Glutamatergic neuron (in vitro differentiated cells): ENCODE data around the gene PCDHGB6. TPM values are rescaled to one million over a fixed set of nuclear protein-coding genes. Genes with fewer than 3 reads are reported as not detected.
"Not testable (repeated sequence)": the region's sequence is repeated elsewhere in the genome, so short reads cannot be mapped to it uniquely, and the experiment has no call there.

ENCODE experiments used
- DNase-seq: peaks from one replicate; pipeline ENCODE4 v3.0.0; 2022
- H3K27ac Mint-ChIP-seq: one replicate; pipeline ENCODE4 v1.8.0; 2020; ENCODE audit warnings: mild to moderate bottlenecking, mixed read lengths, inconsistent platforms; ENCODE audit not compliant: unreplicated experiment
- H3K27me3 Mint-ChIP-seq: one replicate; pipeline ENCODE4 v1.8.0; 2020; ENCODE audit warnings: mild to moderate bottlenecking, moderate library complexity, mixed read lengths, inconsistent platforms; ENCODE audit not compliant: unreplicated experiment
- H3K36me3 Mint-ChIP-seq: one replicate; pipeline ENCODE4 v1.8.0; 2020; ENCODE audit warnings: mild to moderate bottlenecking, mixed read lengths, inconsistent platforms; ENCODE audit not compliant: unreplicated experiment
- H3K4me1 Mint-ChIP-seq: one replicate; pipeline ENCODE4 v1.8.0; 2020; ENCODE audit warnings: mild to moderate bottlenecking, low read depth, mixed read lengths, inconsistent platforms; ENCODE audit not compliant: unreplicated experiment
- H3K4me3 Mint-ChIP-seq: one replicate; pipeline ENCODE4 v1.8.0; 2020; ENCODE audit warnings: mild to moderate bottlenecking, mixed read lengths, inconsistent platforms; ENCODE audit not compliant: unreplicated experiment
- H3K9me3 Mint-ChIP-seq: one replicate; pipeline ENCODE4 v1.8.0; 2020; ENCODE audit warnings: mild to moderate bottlenecking, moderate library complexity, mixed read lengths, inconsistent platforms; ENCODE audit not compliant: unreplicated experiment
- total RNA-seq: library from RNA; stranded (reverse); fragmentation: NEBNext Ultra II Directional; extraction: Animal tissue kit (Norgen Biotek cat#: 25700); gene quantifications from one replicate; pipeline ENCODE4 v1.2.1, GENCODE V29; 2021; ENCODE audit not compliant: unreplicated experiment
- TF ChIP-seq, protein P1 (sequence below): fragments of 200-600 bp; sonication (generic); IDR thresholded peaks from one replicate; pipeline ENCODE4 v1.5.0; 2021; ENCODE audit not compliant: partially characterized antibody, unreplicated experiment

PCDHGB6 gene
- total RNA-seq, 1 donor from 2014 or later = 59.8 TPM

DNA sequence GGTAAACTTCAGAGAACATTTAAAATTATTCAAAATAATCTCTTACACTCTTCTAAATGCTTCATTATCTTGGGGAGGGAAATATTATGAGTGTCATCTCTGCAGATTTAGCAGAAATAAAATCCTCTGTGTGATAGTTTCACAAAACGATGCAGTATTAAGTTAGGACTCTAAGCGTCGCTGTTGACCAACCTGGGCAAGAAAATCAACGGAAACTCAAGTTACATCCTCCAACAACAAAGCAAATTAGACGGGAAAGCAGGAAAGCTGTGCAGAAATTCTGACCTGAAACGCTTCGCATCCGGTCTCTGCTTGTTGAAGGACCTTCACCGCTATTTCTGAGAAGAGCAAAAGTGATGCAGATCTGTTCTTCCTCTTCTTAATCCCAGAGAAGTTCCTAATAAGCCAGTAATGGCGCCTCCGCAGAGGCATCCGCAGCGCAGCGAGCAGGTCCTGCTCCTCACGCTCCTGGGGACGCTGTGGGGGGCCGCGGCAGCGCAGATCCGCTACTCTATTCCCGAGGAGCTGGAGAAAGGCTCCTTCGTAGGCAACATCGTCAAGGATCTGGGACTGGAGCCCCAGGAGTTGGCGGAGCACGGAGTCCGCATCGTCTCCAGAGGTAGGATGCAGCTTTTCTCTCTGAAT lies 34.0 kb upstream of the PCDHGB6 start, which contains the start of gene PCDHGA6:
Gene PCDHGA6, plus strand, starts transcription at position 219 of the 645 bp plus-strand sequence. Its CDS starts 193 bp downstream, at position 412.
- no peak for DNase-seq
- peaks cover 55% of the 10 kb centered on the region for H3K36me3 Mint-ChIP-seq
- H3K9me3 Mint-ChIP-seq = peaks cover 21% of the 10 kb centered on the region
- H3K4me3 Mint-ChIP-seq = peak within 1 kb of the TSS; percentile 25
- no peak within 1 kb of the TSS for H3K27ac Mint-ChIP-seq
- H3K27me3 Mint-ChIP-seq = no peaks in the 10 kb centered on the region
- no peaks in the 10 kb centered on the region for H3K4me1 Mint-ChIP-seq
- TF ChIP-seq, protein P1, sequence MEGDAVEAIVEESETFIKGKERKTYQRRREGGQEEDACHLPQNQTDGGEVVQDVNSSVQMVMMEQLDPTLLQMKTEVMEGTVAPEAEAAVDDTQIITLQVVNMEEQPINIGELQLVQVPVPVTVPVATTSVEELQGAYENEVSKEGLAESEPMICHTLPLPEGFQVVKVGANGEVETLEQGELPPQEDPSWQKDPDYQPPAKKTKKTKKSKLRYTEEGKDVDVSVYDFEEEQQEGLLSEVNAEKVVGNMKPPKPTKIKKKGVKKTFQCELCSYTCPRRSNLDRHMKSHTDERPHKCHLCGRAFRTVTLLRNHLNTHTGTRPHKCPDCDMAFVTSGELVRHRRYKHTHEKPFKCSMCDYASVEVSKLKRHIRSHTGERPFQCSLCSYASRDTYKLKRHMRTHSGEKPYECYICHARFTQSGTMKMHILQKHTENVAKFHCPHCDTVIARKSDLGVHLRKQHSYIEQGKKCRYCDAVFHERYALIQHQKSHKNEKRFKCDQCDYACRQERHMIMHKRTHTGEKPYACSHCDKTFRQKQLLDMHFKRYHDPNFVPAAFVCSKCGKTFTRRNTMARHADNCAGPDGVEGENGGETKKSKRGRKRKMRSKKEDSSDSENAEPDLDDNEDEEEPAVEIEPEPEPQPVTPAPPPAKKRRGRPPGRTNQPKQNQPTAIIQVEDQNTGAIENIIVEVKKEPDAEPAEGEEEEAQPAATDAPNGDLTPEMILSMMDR = no peak

DNA sequence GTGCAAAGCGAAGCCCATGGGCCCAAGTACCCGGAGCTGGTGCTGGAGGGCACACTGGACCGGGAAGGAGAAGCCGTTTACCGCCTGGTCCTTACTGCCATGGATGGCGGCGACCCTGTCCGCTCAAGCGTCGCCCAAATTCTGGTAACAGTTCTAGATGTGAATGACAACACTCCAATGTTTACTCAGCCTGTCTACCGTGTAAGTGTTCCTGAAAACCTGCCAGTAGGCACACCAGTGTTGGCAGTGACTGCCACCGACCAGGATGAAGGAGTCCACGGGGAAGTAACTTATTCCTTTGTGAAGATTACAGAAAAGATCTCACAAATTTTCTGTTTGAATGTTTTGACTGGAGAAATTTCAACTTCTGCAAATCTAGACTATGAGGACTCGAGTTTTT lies 33.2 kb upstream of the PCDHGB6 start:
- H3K4me1 Mint-ChIP-seq = no peaks in the 10 kb centered on the region
- TF ChIP-seq, protein P1 = no peak
- DNase-seq = no peak
- H3K4me3 Mint-ChIP-seq = no peak overlapping the region
- H3K27ac Mint-ChIP-seq = no peak overlapping the region
- H3K9me3 Mint-ChIP-seq = peaks cover 21% of the 10 kb centered on the region
- peaks cover 55% of the 10 kb centered on the region for H3K36me3 Mint-ChIP-seq
- H3K27me3 Mint-ChIP-seq = no peaks in the 10 kb centered on the region

- not testable (repeated sequence) for H3K4me1 Mint-ChIP-seq, H3K4me3 Mint-ChIP-seq, DNase-seq, H3K27ac Mint-ChIP-seq, H3K27me3 Mint-ChIP-seq
- peaks cover 18% of the 10 kb centered on the region for H3K9me3 Mint-ChIP-seq
- H3K36me3 Mint-ChIP-seq = peaks cover 46% of the 10 kb centered on the region
These were observed 32.2 kb upstream of the PCDHGB6 start for GRCh38 chr5:141375444-141376155.

- TF ChIP-seq, protein P1 = no peak
- Mint-ChIP-seq H3K36me3 (peaks cover 55% of the 10 kb centered on the region), H3K27me3 (no peaks in the 10 kb centered on the region), H3K27ac (no peak within 1 kb of the TSS), H3K9me3 (peaks cover 20% of the 10 kb centered on the region), H3K4me1 (no peaks in the 10 kb centered on the region), H3K4me3 (peak within 1 kb of the TSS; percentile 38)
- DNase-seq = no peak
These were observed 25.1 kb upstream of the PCDHGB6 start, which contains the start of gene PCDHGA7 for GRCh38 chr5:141382469-141383294. TSS of gene PCDHGA7 (plus strand) at chr5:141382742. CDS start at chr5:141382900, 158 bp downstream.

- H3K27me3 Mint-ChIP-seq = no peaks in the 10 kb centered on the region
- TF ChIP-seq, protein P1 = no peak
- DNase-seq = no peak
- peaks cover 22% of the 10 kb centered on the region for H3K9me3 Mint-ChIP-seq
- H3K4me3 Mint-ChIP-seq = no peak overlapping the region
- H3K4me1 Mint-ChIP-seq = no peaks in the 10 kb centered on the region
- no peak overlapping the region for H3K27ac Mint-ChIP-seq
- peaks cover 58% of the 10 kb centered on the region for H3K36me3 Mint-ChIP-seq
These were observed 24.5 kb upstream of the PCDHGB6 start for GRCh38 chr5:141383345-141383744.
